HG03354 (cell line): ENCODE measurements around the gene C9orf72.
"Not testable (repeated sequence)": the region's sequence is repeated elsewhere in the genome, so short reads cannot be mapped to it uniquely, and the experiment has no call there.

Source experiments
- ATAC-seq: cut with Tn5 transposase; IDR thresholded peaks from one replicate; pipeline ENCODE4 v1.9.1; 2021; ENCODE audit warnings: mild to moderate bottlenecking; ENCODE audit not compliant: unreplicated experiment, poor library complexity, severe bottlenecking

Gene C9orf72

GRCh38 chr9:27524236-27524635 lies 49.0 kb downstream of the C9orf72 start, which contains the start of gene IFNK:
Gene IFNK, plus strand, starts transcription at chr9:27524290. Its CDS starts 47 bp downstream, at chr9:27524337.
- ATAC-seq: no peak

GRCh38 chr9:27523141-27523540 lies 50.1 kb downstream of the C9orf72 start:
- no peak for ATAC-seq

GRCh38 chr9:27520986-27521385 lies 52.3 kb downstream of the C9orf72 start:
- ATAC-seq: no peak

GRCh38 chr9:27519466-27520465 lies 53.5 kb downstream of the C9orf72 start:
- no peak for ATAC-seq

GRCh38 chr9:27518809-27519208 lies 54.5 kb downstream of the C9orf72 start:
- no peak for ATAC-seq

GRCh38 chr9:27518006-27518405 lies 55.3 kb downstream of the C9orf72 start:
- ATAC-seq: no peak

GRCh38 chr9:27514551-27514950 lies 58.7 kb downstream of the C9orf72 start:
- ATAC-seq: no peak

- ATAC-seq: no peak
Observed at GRCh38 chr9:27511771-27512170, 61.5 kb downstream of the C9orf72 start.

GRCh38 chr9:27510780-27511179 lies 62.5 kb downstream of the C9orf72 start:
- no peak for ATAC-seq

GRCh38 chr9:27506981-27507380 lies 66.3 kb downstream of the C9orf72 start:
- ATAC-seq: no peak

GRCh38 chr9:27505744-27506161 lies 67.5 kb downstream of the C9orf72 start:
- ATAC-seq: no peak

GRCh38 chr9:27504259-27504658 lies 69.0 kb downstream of the C9orf72 start:
- ATAC-seq: no peak

GRCh38 chr9:27503623-27504022 lies 69.7 kb downstream of the C9orf72 start:
- ATAC-seq: no peak

- ATAC-seq: not testable (repeated sequence)
Observed at GRCh38 chr9:27500902-27501301, 72.4 kb downstream of the C9orf72 start.

- ATAC-seq: peak; percentile 66
Observed at GRCh38 chr9:27499451-27499850, 73.8 kb downstream of the C9orf72 start.

GRCh38 chr9:27497883-27498417 lies 75.3 kb downstream of the C9orf72 start:
- ATAC-seq: no peak
